ENCODE measurements around the gene MLLT3. TPM values are rescaled to one million over a fixed set of nuclear protein-coding genes. Genes with fewer than 3 reads are reported as not detected.

MLLT3 gene
- total RNA-seq, 1 donor = 84.6 TPM

DNA sequence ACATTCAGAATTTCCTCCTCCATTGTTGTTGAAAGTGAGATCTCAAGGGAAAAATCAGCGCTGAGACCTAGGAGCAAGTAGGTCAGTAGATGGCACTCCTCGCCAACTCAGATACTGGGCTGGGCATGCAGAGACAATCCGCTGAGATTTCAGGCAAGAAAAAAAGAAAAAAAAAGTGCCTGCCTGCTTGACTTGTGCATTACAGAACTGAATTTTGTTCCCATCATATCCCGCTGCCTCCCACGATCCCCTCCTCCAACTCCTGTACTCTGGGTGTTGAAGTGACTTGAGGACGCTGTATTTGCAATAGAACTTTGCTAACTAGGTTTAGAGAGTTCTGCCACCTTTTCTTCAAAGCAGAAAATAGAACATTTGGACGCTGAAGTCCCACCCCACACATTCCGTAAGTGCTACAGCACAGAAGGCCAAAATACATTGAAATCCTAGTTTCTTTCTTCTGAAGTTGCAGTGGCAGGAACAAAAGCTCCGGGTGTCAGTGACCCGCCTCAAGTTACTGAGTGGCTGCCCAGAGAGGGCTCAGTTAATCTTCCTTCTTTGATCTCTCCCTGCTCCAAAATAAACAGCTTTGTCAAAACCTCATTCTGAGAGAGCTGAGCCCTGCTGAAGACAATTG lies 265.8 kb downstream of the MLLT3 start:
- peak; percentile 29 to 85 (median 69) for DNase-seq (ENCODE audit: low read depth in 2 of 3, low spot score in 2 of 3)

DNA sequence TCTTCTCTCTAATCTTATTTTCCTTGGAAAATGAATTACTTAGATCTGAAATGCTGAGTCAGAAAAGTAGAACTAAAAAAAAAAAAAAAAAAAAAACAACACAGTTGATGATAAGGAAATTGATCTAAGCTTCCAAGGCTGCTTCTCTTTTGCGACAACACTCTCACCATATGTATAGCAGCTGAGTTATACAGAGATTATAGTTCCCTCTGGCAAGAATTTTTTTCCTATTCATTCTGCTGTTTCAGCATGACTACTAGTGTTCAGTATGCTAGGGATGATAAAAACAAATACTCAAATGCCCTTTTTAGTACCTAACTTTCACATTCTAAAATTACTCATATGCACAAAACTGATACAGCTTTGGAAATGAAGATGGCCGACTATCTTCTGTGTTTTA lies 267.3 kb downstream of the MLLT3 start:
- no peak for DNase-seq (ENCODE audit: low read depth in 2 of 3, low spot score in 2 of 3)

DNA sequence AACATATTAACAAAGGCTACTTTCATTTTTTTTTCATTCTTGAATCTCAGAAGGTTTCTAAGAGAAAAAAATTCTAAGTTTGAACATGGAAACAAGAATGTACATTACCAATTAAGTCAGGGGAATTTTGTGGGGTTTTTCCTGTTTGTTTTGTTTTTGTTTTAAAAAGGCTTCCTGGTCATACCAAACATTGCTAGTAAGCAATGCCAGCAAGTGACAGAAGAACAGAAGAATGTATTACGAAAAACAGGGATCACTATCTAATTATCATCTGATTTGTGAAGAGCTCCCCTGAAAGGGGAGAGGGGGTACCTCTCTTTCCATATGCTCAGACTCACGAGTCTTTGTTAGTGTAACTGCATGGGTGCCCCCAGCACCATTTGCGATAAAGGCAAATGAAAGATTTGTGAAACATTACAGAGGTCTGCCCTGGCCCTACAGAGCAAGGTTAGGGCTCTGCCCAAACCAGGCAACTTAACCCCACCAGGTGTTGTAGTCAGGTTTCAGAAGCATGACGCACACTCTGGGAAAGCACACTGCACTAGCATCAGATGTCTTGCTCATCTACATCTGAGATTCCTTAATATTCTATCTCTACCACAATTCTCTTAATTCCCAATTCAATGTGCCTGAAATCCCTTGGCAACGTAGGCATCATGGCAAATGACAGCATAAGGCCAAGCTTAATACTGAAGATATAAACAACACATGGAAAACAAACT lies 268.2 kb downstream of the MLLT3 start:
- no peak for DNase-seq (ENCODE audit: low read depth in 2 of 3, low spot score in 2 of 3)

DNA sequence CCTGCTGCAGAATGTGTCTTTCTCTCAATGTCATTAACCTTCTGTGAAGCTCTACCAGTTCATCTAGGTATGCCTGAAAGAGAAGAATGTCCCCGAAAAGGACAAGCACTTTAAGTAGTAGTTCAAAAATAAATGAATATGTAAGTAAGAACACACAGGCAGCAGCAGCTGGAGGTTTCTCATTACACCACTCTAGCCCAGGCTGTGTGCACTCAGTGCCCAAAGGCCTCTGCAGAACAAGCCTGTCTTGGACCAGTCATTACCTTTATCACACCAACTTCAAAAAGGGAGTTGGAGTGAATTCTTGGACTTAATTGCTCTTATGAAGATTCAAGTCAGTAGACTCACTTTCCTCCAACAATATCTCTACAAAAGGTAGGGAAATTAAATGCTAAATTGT lies 268.8 kb downstream of the MLLT3 start:
- DNase-seq (ENCODE audit: low read depth in 2 of 3, low spot score in 2 of 3) = no peak

DNA sequence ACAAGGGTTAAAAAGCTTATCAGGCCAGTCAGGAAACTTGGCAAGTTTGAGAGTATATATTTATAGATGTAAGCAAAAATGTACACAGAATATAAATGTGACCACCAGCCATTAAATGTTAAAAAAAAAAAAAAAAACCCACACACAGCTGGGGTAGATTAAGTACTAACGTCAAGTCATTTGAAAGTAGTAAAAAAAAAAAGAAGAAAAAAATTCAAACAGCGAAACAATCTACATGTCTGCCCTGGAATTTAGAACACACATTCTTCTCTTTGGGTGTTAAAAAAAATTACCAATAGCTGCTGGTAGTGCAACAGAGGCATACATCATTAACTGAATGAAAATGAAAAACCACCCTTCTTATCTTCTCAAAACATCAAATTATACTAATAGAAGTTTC lies 269.7 kb downstream of the MLLT3 start:
- no peak for DNase-seq (ENCODE audit: low read depth in 2 of 3, low spot score in 2 of 3)

DNA sequence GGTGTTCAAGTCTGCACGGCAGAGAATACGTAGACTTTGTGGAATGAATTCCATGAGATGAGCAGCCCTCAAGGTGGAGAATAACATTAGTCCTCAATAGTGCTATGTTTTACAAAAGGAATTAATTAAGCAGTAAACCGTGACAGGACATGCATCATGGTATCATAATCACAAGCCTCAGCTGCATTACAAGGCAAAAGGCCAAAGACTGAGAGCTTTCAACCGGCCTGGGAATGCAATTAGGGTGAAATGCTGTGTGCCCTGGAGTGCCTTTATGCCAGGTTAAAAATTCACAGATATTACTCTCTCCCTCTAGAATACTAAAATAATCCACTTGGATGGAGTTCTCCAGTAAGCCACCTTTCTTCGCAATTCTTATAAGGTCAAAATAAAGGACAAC lies 270.6 kb downstream of the MLLT3 start:
- DNase-seq (ENCODE audit: low read depth in 2 of 3, low spot score in 2 of 3) = no peak

DNA sequence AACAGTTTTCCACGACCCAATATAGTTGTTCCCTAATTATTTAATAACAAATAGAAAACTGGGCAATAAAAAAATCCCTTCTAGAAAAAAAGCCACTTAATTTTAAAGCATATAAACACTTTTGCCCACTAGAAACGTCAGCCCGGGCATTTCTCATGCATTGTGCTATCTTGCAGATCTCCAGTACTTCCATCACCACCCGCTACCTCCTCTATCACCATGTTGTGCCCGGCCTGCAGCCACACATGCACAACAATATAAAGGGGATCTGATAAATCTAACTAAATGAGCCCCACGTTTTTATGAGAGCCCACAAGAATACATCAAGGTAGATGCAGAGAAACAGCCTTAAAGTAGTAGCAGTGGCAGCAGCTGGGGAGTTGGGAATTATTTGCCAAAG lies 272.7 kb downstream of the MLLT3 start:
- DNase-seq (ENCODE audit: low read depth in 2 of 3, low spot score in 2 of 3) = no peak

DNA sequence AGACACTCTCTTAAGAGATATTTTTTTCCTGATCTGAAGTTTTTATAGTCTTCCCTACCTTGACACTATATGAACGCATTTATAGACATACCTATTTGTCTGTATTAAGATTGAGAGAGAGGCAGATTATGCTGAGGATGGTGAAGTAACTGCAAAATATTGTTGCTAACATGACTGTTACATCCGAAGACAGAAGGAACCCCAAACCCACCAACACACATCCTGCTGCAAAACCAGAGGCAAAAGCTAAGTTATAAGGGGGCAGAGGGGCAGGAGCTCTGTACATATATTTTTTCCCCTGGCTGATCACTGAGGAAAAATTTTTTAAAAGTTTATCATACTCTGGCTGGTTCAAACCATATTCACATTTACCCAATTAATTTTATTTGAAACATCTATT lies 279.0 kb downstream of the MLLT3 start:
- DNase-seq (ENCODE audit: low read depth in 2 of 3, low spot score in 2 of 3) = no peak

DNA sequence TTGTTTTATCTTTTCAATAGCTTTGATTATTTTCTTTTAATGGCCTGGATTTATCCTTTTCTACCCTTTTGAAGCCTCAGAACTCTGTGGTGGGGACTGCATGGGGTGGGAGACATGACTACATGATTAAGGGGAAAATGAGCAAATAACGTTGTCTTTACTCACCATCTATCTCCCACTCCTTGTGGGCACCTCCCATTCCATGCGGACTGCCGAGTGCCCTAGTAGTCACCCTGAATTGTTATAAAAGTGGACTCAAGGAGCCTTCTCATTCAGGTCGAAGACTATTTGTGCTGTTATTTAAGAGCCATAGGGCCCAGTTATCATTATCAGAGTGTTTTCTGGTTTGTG lies 281.8 kb downstream of the MLLT3 start:
- no peak for DNase-seq (ENCODE audit: low read depth in 2 of 3, low spot score in 2 of 3)

DNA sequence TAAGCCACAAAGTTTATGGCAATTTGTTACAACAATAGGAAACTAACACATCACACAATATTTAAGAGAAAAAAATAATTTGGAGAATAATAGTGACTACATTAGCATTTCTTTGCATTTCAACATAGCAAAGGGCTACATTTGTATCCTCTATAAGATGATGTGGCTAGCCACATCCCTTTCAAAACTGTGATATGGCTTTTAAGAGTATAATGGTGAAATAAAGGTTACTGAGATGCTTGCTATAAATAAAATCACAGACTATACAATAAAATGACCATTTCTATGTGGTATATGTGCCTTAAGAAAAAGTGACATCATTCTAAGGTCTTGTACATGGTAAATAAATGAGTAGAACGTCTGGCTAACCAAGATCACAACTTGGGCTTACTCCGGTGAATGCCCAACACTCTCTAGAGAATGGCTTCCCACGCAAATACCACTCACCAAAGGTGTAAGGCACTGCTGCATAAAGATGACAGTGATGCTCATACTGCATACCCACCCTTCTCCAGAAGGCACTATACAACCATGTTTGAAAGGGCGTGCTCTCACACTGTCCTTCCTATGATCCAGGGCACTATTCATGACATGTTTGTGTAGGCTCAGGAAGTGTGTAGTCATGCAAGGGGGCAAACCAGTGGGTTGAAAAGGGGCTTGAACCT lies 286.5 kb downstream of the MLLT3 start:
- no peak for DNase-seq (ENCODE audit: low read depth in 2 of 3, low spot score in 2 of 3)

DNA sequence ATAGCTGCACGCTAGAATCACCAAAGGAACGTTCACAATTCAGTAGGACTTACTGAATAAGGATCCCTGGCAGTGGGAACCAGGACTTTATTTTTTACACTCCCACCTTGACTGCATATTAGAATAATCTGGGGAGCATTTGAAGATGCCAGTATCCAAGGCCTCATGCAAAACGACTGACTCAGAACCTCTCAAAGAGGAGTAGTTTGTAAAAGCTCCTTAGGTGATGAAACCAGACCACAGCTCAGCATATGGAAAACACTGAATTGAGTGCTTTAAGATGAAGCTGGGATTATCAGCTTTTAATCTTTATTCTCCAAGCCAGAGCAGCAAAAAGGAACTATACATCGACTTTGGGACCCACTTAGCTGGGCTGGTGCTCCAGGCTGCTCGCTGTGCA lies 288.3 kb downstream of the MLLT3 start:
- no peak for DNase-seq (ENCODE audit: low read depth in 2 of 3, low spot score in 2 of 3)

DNA sequence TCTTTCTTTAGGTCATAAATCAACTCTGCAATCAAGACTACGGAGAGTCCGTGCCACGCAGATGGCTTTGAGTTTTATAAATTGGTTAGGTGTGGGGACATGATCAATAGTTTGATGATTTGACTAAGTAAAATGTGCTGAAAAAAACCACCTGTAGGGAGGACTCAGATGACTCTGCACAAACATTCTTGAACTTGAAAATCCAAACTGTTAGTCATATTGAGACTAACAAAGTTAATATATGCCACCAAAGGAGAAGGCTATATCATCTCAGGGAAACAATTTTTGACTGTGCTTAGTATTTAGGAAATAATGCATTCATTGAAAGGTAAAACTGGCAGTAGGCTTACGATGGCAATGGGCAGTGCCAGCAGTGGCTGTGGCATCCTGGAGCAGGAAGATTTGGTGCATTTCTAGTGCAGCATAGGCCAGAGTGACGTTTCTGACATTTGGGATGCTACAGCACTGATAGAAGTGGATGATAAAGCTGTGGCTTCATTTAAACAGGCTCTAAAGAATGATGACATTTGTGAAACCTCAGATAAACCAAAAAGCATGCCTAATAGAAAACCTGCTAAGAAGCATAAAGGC lies 291.1 kb downstream of the MLLT3 start:
- DNase-seq (ENCODE audit: low read depth in 2 of 3, low spot score in 2 of 3) = no peak

DNA sequence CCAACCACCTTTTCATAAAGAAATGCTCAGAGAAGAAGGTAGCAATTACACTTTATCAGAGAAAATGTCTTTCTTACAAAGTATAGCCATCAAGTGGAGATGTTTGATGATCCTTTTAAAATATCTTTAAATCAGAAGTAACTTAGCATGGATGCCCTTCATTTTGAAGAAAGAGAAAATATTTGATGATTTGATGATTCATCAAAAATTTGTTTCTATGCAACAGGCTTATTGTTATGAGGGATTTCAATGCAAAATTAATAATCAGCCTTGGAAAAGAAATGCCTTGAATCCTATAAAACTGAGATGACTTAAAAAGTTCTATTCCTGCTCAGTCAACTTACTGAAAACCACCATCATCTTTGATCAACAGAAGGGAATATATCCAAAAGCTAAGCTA lies 291.6 kb downstream of the MLLT3 start:
- DNase-seq (ENCODE audit: low read depth in 2 of 3, low spot score in 2 of 3) = no peak

DNA sequence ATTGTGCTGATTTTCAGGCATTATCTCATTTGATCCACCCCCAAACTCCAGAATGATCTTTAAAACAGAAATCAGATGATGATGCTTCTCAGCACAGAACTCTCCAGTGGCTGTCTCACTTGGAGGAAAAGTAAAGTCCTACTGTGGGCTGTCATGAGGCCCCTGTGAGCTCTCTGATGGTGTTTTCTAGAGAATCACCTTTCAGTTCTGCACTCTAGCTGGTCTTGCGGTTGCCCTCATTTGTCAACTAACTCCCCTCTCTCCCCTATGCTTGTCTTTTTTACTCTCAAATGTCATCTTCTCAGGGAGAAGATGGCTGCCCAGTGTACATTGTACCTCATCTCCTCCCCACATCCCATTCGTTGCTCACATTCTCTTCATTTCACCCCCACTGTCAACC lies 295.8 kb downstream of the MLLT3 start:
- DNase-seq (ENCODE audit: low read depth in 2 of 3, low spot score in 2 of 3) = no peak

DNA sequence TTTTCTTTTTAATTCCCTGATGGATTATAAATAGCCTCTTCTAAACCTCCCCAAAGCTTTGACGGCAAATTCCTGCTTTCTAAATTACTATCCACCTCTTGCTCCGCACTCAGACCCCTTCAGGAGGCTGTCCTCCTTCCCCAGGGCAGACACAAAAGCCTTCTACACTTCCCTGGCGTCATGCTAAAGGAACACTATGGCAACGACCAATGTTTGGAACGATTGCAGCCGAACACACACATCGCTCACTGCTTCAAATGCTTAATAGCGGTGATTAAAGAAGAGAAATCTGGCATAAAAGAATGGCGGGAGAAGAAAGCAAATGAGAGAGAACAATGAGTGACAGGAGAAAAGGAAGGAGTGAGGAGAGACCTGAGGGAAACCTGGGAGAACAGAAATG lies 297.3 kb downstream of the MLLT3 start:
- DNase-seq (ENCODE audit: low read depth in 2 of 3, low spot score in 2 of 3) = no peak

DNA sequence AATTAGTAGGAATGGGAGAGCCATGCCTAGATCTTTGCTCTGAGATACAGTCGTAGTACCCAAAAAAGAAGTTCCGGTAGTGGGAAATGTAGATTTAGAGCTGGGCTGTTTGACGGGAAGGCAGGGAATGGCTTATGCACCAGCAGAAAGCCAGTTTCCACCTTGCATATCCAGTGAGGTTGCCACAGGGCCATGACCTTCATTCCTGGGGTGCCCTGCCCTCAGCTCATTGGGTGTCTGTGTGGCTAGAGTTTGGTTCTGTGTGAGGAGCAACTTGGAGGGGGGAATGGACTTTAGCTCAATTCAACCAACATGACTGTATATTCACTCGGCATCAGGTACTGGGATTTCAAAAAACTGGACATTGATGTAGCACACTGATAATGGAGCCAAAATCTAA lies 300.1 kb downstream of the MLLT3 start:
- no peak for DNase-seq (ENCODE audit: low read depth in 2 of 3, low spot score in 2 of 3)

DNA sequence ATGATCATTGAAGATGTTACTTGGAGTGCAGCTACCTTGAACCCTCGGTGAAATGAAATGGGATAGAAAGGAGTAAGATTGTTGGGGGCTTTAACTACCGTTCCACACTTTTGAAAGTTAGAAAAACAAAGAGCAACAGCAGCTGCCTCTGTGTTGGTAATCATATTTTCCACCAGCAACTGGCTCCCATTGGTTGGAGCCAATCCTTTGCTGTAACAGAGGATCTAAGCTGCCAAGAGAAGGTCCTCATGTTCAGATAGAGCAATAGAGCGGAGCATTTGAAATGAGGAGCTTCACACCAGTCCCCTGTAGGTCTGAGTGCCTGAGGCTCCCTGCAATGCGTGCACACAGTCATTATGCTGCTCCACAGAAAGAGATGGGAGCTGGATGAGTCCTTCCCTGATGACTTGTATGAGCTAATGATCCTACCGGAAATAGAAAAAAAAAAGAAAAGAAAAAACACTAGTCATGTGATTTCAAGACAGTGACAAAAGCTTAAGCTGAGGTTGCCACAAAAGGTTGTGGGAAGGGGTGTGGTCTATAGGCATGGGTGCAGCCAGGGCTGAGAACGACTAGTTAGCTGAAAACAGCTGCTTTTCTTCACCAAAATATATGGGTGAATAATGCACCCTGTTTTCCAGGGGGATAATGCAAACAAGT lies 300.7 kb downstream of the MLLT3 start:
- no peak for DNase-seq (ENCODE audit: low read depth in 2 of 3, low spot score in 2 of 3)

DNA sequence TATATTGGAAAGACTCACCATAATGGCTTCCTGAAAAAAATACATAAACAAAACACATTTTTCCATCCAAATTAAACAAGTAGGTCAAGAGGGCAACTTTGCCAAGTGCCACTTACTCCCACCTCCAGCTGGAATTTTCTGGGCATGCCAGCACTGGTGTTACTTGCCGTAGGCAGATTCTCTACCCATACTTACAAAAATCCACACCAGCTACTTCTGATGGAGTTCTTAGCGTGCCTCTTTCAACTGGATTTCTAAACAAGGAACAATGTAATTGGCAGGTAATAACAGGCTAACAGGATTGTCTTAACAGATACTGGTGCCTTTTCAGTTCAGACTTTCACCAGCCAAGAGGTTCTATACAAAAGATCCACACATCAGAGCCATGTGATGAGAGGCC lies 301.4 kb downstream of the MLLT3 start:
- no peak for DNase-seq (ENCODE audit: low read depth in 2 of 3, low spot score in 2 of 3)

DNA sequence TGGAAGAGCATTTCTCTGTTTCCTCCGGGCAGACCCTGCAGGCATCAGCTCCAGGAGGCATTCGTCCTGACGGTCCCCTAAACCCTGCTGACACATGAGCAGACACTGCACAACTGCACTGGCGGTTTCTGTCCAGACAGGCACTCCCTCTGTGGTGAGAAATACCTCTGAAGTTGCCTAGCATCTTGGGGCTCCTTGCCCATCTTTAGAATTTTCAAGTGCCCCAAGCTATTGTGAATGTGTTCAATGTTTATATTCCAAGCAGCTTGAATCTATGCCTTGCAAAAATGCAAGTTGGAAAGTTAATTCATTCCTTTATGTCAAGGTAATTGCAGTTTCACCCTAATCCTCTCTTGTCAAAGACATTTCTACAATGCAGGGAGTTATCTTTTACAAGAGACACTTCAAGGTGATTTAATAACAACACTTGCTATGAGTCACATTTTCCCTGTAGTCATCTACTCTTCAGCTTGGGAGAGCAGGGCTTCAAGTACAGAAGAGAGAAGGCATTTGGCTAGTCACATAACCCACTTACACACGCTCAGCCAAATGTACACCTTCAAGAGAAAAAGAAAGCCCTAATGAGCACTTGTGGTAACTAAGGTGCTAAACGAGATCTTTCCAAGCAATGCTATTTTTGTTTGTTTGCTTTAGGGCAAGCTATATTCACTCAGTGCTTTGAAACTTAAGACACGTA lies 302.5 kb downstream of the MLLT3 start:
- peak in 1 of 3 donors; percentile 10 for DNase-seq (ENCODE audit: low read depth in 2 of 3, low spot score in 2 of 3)

DNA sequence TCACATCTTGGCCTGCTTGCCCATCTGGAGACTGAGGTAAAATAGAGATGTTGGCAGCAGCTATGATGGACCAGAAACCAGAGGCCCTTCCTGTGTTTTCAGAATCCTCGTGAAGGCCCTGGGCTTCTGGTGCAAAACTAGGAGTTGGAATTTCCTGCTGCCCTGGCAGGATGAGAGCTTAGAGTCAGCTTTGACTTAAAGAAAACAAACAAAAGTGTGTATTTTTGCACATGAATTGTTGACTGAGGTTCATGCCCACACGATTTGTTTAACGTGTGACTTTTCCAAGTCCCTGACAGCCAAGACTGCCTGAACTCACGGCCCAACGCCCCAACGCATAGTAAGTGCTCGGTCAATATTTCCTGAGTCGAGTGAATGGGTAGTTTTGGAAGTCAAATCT lies 303.1 kb downstream of the MLLT3 start:
- no peak for DNase-seq (ENCODE audit: low read depth in 2 of 3, low spot score in 2 of 3)

DNA sequence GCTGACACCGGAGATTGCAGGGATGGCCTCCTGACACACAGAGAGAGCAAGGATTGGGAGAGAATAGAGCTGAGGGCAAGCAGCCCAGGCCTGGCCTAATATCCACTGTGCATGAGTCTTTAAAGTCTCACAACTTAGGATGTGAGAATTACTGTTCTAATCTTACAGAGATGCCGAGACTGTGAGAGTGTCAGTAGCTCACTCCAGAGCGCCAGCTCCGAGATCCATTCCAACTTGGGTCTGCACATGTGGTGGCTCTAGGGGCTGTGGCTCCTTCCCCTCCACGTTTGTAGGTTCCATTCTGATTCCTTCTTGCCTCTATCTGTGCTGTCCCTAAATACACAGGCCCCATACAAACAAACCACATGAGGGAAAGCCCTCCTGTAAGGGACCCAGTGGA lies 304.6 kb downstream of the MLLT3 start:
- no peak for DNase-seq (ENCODE audit: low read depth in 2 of 3, low spot score in 2 of 3)

Data from hematopoietic multipotent progenitor cell (in vitro differentiated cells).